IPS-15b (cell line): ENCODE data around the gene AXIN2.
A peak's percentile ranks its signal among the peaks of the same experiment; 100 is the strongest.
"Not testable (repeated sequence)": the region's sequence is repeated elsewhere in the genome, so short reads cannot be mapped to it uniquely, and the experiment has no call there.

Source experiments
- H3K27me3 ChIP-seq: one replicate; pipeline ENCODE4 v1.6.1; 2013; ENCODE audit warnings: low read length; ENCODE audit not compliant: control insufficient read depth, insufficient read depth
- H3K36me3 ChIP-seq: one replicate; pipeline ENCODE4 v1.6.1; 2013; ENCODE audit warnings: low read length; ENCODE audit not compliant: control insufficient read depth, insufficient read depth
- H3K4me1 ChIP-seq: one replicate; pipeline ENCODE4 v1.6.1; 2013; ENCODE audit warnings: mild to moderate bottlenecking, low read length; ENCODE audit not compliant: control insufficient read depth, insufficient read depth
- H3K4me3 ChIP-seq: one replicate; pipeline ENCODE4 v1.5.1; 2013; ENCODE audit warnings: low read depth, low read length
- H3K9ac ChIP-seq: one replicate; pipeline ENCODE4 v1.6.1; 2013; ENCODE audit warnings: low read depth, mild to moderate bottlenecking, low read length
- H3K9me3 ChIP-seq: one replicate; pipeline ENCODE4 v1.6.1; 2013; ENCODE audit warnings: mild to moderate bottlenecking, low read length; ENCODE audit not compliant: control insufficient read depth, insufficient read depth

Gene AXIN2

DNA sequence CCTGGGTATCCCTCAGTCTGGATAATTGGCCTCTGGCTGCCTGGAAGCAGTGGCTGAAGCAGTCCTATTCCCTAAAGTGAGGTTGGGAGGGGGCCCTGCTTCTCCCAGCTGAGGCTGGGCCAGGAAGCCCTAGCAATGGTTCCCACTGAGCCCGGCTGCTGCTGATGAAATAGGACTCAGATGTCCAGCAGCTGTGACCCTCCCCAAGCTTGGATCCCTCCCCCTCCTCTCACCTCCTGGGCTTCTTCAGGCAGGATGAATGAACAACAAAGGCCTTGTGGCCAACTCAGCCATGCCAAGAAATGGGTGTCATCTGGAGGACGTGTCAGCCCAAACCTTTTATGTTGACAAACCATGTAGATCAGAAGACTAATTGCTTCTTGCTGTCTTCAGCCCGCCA is 42.0 kb downstream of the AXIN2 start:
- Histone ChIP-seq H3K4me3 (no peak overlapping the region), H3K27me3 (no peaks in the 10 kb centered on the region), H3K9ac (no peak overlapping the region)

DNA sequence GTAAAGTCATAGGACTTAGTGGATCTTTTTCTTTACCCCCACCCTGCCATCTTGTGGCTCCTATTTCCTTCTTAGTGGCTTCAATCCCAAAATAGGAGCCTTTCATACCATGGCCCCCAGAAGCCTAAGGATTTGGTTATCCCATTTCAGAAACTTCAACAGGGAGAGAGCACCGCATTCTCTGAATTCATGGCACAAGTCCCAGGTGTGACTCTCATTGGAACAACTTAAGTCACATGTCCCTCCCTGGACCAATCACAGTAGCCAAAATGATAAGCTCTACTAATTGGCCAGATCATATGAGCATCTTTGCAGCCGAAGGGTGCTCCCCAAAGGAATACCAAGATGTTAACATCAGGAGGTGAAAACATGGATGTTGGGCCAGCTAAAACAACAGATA is 43.2 kb downstream of the AXIN2 start:
- Histone ChIP-seq H3K4me1 (peaks cover 6% of the 10 kb centered on the region), H3K27me3 (no peaks in the 10 kb centered on the region), H3K9ac (no peak overlapping the region), H3K36me3 (no peaks in the 10 kb centered on the region), H3K9me3 (no peaks in the 10 kb centered on the region), H3K4me3 (no peak overlapping the region)

More for the DNA sequence above, 42.0 kb downstream of the AXIN2 start:
- Histone ChIP-seq H3K36me3 (no peaks in the 10 kb centered on the region), H3K9me3 (no peaks in the 10 kb centered on the region), H3K4me1 (peaks cover 6% of the 10 kb centered on the region)

DNA sequence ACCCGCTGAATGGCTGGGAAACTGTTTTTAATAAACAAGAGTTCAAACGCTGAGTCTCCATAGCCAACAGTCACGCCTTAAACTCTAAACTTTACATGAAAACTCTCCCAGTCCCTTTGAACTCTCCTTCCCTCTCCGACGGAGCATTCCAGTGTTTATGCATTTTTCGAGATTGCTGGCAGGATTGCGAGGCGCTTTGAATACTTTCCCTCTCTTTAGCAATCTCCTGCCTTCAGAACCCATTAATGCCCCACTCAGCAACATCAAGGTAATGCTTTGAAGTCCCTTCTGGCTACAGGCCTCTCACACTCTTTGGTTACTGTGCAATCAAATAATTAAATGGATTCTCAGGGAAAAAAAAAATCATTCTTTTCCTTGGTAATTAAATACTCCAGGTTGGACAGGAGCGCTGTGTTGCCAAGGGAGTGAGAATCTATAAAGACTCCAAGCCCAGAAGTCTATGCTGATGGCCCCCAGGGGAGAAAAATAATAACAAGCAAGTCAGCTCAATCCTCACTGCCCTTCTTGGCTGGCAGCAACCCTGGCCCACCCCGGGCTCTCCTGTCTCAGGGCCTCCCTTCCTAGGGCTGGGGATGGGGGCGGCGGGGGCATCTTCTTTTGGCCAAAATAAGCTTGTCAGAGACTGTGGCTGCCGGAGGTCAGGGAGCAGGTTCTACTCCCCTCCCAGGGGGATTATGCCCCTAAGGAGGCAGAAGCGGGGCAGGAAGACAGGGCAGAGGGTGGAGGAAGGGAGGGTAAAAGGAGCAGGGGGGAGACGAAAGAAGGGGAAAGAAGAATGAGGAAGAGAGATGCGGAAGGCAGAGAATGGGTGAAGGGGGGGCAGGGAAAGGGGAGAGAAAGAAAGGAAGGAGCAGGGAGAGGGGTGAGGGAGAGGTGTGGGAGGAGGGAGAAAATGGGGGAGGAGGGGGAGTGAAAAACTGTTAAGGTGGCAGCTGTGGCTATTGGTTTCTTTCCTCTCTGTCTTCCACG is 45.2 kb downstream of the AXIN2 start:
- H3K9ac ChIP-seq, result no peak overlapping the region
- H3K9me3 ChIP-seq, result no peaks in the 10 kb centered on the region
- peak overlapping the region; percentile 31 for H3K4me3 ChIP-seq
- H3K27me3 ChIP-seq, result no peaks in the 10 kb centered on the region
- H3K36me3 ChIP-seq, result no peaks in the 10 kb centered on the region
- H3K4me1 ChIP-seq, result peaks cover 6% of the 10 kb centered on the region

DNA sequence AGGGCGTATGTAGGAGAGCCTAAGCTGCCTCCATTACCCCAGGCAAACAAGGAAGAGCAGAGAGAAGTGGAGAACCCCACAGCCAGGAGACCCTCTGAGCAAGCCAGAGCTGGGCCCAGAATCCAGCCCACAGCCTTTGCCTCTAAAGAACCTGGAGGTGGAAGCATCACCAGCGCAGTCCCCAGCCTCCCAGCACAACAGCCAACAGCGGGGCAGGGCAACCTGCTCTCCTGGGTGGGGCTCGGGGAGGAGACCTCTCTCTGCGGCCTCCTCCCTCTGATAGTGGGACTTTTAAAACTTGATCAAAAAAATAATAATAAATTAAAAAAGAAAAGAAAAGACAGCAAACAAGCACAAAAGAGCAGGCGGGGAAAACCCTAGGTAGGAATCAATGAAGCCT is 45.9 kb downstream of the AXIN2 start:
- no peaks in the 10 kb centered on the region for H3K9me3 ChIP-seq

DNA sequence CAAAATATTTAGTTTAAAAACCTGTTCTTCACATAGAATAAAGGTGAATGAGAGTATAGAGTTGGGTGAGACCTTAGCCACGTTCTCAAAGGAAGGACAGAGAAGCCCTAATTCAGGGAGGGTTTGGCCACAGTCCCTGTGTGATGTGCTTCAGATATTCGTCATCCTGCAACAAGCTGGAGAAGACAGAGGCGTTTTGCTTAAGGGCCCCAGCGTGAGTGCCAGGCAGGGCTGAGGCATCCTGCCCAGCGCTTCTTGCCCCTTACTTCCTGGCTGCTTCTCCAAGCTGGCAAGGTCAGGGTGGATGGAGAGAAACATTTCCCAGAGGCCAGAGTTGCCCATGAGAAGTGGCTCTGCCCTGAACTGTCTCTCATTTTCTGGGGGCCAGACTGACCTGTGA is 46.9 kb downstream of the AXIN2 start:
- no peak overlapping the region for H3K9ac ChIP-seq
- no peak overlapping the region for H3K4me3 ChIP-seq
- H3K36me3 ChIP-seq, result no peaks in the 10 kb centered on the region
- H3K27me3 ChIP-seq, result no peaks in the 10 kb centered on the region
- H3K9me3 ChIP-seq, result no peaks in the 10 kb centered on the region
- H3K4me1 ChIP-seq, result peaks cover 6% of the 10 kb centered on the region

More for the DNA sequence above, 45.9 kb downstream of the AXIN2 start:
- H3K36me3 ChIP-seq, result no peaks in the 10 kb centered on the region
- H3K4me1 ChIP-seq, result peaks cover 6% of the 10 kb centered on the region
- H3K4me3 ChIP-seq, result peak overlapping the region; percentile 31
- no peak overlapping the region for H3K9ac ChIP-seq
- H3K27me3 ChIP-seq, result no peaks in the 10 kb centered on the region

DNA sequence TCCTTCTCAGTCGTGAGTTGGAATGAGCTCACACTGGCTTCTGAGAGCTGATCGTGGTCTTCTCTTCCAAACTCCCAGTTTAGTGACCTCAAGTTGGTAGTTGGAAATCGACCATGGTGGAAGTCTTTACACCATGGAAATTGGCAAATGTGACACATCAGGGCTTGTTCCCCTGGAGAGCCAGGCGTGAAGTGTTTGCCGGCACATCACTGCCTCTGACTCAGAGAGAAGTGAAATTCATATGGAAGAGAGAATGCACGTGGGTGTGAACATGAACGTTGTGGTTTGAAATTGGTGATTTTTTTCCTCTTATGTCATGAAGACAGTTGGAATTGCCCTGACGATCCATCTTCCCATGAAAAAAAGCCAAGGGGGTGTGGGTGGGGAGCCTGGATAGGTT is 47.4 kb downstream of the AXIN2 start:
- peaks cover 6% of the 10 kb centered on the region for H3K4me1 ChIP-seq
- H3K9me3 ChIP-seq, result no peaks in the 10 kb centered on the region
- no peak overlapping the region for H3K4me3 ChIP-seq
- no peaks in the 10 kb centered on the region for H3K36me3 ChIP-seq
- no peak overlapping the region for H3K9ac ChIP-seq
- H3K27me3 ChIP-seq, result no peaks in the 10 kb centered on the region

DNA sequence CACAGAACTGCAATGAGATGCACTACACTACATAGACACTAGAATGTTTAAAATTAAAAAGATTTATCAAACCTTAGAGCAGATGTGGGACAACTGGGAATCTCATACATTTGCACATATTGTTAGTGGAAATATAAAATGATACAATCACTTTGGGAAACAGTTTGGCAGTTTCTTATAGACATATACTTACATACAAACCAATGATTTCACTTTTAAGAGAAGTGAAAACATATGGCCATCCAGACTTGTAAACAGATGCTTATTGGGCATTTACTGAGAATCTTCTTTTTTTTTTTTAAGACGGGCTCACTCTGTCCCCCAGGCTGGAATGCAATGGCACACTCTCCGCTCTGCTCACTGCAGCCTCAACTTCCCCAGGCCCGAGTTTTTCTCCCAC is 50.1 kb downstream of the AXIN2 start:
- H3K9me3 ChIP-seq, result no peaks in the 10 kb centered on the region
- H3K4me3 ChIP-seq, result no peak overlapping the region
- no peaks in the 10 kb centered on the region for H3K27me3 ChIP-seq
- peaks cover 6% of the 10 kb centered on the region for H3K4me1 ChIP-seq
- H3K36me3 ChIP-seq, result no peaks in the 10 kb centered on the region
- H3K9ac ChIP-seq, result no peak overlapping the region

DNA sequence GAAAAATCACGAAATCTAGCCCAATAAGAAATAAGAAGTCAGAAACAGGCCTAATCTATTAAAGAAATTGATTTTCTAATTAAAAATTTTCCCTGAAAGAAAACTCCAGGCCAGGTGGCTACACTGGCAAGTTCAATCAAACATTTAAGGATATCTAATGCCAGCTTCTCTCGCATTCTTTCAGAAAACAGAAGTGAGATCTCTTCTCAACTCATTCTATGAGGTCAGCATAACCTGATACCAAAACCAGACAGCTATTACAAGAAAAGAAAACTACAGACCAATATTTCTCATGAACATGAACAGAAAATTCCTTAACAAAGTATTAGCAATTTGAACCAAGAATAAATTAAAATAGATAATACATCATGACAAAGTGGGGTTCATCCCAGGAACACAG is 52.4 kb downstream of the AXIN2 start:
- H3K9me3 ChIP-seq, result no peaks in the 10 kb centered on the region
- peaks cover under 1% of the 10 kb centered on the region for H3K4me1 ChIP-seq
- no peak overlapping the region for H3K9ac ChIP-seq
- H3K27me3 ChIP-seq, result no peaks in the 10 kb centered on the region
- H3K36me3 ChIP-seq, result no peaks in the 10 kb centered on the region
- no peak overlapping the region for H3K4me3 ChIP-seq

DNA sequence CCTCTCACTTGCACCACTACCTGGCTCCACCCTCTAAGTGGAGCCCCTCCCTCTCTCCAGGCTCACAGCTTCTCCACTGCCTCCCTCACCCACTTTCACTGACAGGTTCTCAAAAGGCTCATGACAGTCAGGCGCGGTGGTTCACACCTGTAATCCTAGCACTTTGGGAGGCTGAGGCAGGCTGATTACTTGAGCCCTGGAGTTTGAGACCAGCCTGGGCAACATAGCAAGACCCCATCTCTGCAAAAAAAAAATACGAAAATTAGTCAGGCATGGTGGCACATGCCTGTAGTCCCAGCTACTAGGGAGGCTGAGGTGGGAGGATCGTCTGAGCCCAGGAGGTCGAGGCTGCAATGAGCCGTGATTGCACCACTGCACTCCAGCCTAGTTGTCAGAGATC is 56.8 kb downstream of the AXIN2 start:
- not testable (repeated sequence) for H3K4me3 ChIP-seq, H3K27me3 ChIP-seq, H3K9me3 ChIP-seq

DNA sequence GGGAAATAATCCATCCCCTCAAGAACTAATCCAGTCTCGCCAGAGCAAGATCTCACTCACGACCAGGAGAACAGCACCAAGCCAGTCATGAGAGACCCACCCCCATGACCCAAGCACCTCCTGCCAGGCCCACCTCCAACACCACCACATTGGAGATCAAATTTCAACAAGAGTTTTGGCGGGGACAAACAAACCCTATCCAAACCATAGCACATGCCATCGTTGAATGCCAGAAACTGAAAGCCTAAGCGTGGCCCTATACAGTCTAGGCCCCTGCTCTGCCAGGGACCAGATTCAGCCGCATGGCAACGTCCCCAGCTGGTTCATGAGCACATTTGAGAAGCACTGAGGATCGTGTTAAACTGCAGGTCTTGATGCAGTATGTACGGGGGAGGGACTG is 57.3 kb downstream of the AXIN2 start:
- no peaks in the 10 kb centered on the region for H3K36me3 ChIP-seq

More for the DNA sequence above, 56.8 kb downstream of the AXIN2 start:
- not testable (repeated sequence) for H3K36me3 ChIP-seq, H3K4me1 ChIP-seq, H3K9ac ChIP-seq

DNA sequence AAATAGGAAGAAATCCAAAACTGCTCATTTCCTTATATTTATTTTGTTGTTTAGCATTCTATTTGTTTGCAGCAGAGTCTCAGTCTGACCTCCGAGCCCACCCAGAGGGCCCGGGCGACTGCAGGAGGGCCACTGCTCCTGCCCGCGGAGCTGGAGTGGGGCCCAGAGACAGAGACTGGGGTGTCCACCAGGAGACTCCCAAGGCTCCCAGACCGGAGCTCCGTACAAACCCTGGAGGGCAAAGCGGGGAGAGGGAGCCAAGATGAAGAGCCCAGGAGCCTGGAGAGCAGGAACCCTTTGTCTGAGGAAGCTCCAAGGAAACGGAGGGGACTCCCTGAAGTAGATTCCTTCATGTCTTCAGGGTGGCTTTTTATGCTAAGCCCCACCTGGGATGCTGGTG is 57.9 kb downstream of the AXIN2 start:
- H3K4me1 ChIP-seq, result peaks cover 3% of the 10 kb centered on the region
- H3K9ac ChIP-seq, result no peak overlapping the region
- H3K9me3 ChIP-seq, result no peaks in the 10 kb centered on the region
- H3K36me3 ChIP-seq, result no peaks in the 10 kb centered on the region
- H3K27me3 ChIP-seq, result no peaks in the 10 kb centered on the region
- H3K4me3 ChIP-seq, result no peak overlapping the region

More for the DNA sequence above, 57.3 kb downstream of the AXIN2 start:
- Histone ChIP-seq H3K9ac (no peak overlapping the region), H3K9me3 (no peaks in the 10 kb centered on the region), H3K4me1 (peaks cover 3% of the 10 kb centered on the region), H3K27me3 (no peaks in the 10 kb centered on the region), H3K4me3 (no peak overlapping the region)

DNA sequence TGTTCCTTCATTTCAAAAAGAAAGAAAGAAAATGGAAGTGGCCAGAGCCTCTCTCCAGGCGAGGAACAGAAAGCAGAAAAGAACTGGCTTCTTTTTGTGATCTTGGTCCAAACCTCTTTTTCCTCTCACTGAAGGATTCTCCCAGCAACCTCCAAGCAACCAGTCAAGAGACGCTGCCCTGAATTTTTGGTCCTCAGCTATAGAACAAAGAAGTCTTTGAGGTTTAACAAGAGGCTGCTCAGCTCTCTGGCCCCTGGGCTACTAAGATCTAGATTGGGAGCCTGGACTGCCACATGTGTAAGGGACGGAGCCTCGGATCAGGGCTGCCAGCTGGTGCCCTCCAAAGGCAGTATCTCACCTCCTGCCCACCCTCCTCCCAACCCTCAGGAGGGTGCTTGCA is 62.6 kb downstream of the AXIN2 start:
- peaks cover 3% of the 10 kb centered on the region for H3K4me1 ChIP-seq
- H3K27me3 ChIP-seq, result no peaks in the 10 kb centered on the region
- H3K36me3 ChIP-seq, result no peaks in the 10 kb centered on the region
- H3K9ac ChIP-seq, result no peak overlapping the region
- H3K4me3 ChIP-seq, result no peak overlapping the region
- H3K9me3 ChIP-seq, result no peaks in the 10 kb centered on the region
